ENCODE data around the gene TMEM131.
"Not testable (repeated sequence)": the region's sequence is repeated elsewhere in the genome, so short reads cannot be mapped to it uniquely, and the experiment has no call there.

The TMEM131 gene

DNA sequence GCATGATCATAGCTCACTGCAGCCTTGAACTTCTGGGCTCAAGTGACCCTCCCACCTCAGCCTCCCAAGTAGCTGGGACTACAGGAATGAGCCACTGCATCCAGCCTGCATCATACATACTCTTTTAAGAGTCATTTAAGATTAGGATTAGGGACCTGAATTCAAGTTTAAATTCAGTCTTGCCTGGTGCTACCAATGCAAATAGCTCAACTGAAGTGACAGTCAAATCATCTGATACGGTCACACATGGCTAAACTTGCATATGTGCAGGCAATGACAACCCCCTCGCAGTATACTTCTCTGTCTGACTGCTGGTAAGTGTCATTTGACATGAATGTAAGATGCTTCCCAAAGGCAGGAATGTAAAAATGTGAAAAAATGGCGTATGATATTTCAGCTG, 31.8 kb upstream of the TMEM131 start:
- H3K4me3 ChIP-seq (ENCODE audit: low read length) = no peak overlapping the region
- DNase-seq (ENCODE audit: low read depth) = no peak
- TF ChIP-seq, protein P1, sequence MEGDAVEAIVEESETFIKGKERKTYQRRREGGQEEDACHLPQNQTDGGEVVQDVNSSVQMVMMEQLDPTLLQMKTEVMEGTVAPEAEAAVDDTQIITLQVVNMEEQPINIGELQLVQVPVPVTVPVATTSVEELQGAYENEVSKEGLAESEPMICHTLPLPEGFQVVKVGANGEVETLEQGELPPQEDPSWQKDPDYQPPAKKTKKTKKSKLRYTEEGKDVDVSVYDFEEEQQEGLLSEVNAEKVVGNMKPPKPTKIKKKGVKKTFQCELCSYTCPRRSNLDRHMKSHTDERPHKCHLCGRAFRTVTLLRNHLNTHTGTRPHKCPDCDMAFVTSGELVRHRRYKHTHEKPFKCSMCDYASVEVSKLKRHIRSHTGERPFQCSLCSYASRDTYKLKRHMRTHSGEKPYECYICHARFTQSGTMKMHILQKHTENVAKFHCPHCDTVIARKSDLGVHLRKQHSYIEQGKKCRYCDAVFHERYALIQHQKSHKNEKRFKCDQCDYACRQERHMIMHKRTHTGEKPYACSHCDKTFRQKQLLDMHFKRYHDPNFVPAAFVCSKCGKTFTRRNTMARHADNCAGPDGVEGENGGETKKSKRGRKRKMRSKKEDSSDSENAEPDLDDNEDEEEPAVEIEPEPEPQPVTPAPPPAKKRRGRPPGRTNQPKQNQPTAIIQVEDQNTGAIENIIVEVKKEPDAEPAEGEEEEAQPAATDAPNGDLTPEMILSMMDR (conservative IDR thresholded peaks at IDR 0.05; ENCODE audit: low read length) = no peak

DNA sequence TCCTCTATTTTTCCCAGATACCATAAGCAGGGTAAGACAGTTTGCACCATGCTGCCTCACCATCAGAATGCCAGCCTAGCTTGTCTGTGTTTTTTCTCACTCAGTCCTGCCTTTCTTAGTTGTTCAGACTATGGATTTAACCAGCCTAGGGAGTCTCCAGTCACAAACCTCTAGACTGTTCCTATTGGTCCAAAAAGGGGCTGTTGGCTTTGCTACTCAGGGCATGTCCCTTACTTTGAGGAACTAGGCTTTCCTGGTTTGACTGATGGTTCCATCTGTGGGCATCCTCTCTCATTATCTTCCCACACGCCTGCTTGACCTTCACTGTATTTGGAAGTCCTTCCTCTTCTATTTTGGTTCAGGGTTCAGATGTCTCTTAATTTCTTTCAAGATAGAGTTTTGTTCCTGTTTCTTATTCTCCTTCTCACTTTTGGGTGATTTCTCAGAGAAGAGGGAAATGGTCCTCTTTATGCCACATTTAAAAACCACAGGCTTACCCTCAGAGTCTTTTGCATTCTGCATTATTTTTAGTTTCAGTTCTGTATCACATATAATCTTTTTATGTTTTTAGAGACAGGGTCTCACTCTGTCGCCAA, 31.3 kb upstream of the TMEM131 start:
- TF ChIP-seq, protein P1 (conservative IDR thresholded peaks at IDR 0.05; ENCODE audit: low read length) = no peak
- no peak for DNase-seq (ENCODE audit: low read depth)
- H3K4me3 ChIP-seq (ENCODE audit: low read length) = no peak overlapping the region

DNA sequence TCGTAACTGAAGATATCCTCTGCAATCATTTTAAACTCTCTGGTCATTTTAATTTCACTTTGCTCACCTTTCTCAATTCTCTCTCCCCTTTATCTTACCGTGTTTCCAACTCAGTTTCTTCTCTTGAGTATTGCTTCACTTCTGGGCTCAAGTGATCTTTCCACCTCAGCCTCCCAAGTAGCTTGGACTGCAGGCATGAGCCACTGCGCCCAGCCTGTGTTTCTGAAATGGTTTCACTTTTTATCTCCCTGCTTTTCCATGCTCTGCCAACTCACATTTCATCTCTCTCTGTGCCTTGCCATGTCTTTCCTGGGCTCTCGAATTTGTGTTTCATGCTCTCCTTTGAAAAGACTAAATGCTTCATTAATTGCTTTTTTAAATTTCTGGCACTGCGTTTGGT, 30.5 kb upstream of the TMEM131 start:
- DNase-seq (ENCODE audit: low read depth) = peak; percentile 3
- H3K4me3 ChIP-seq (ENCODE audit: low read length) = no peak overlapping the region
- TF ChIP-seq, protein P1 (conservative IDR thresholded peaks at IDR 0.05; ENCODE audit: low read length) = no peak

GRCh38 chr2:98025481-98026037, 29.8 kb upstream of the TMEM131 start:
- no peak overlapping the region for H3K4me3 ChIP-seq (ENCODE audit: low read length)
- no peak for DNase-seq (ENCODE audit: low read depth)
- TF ChIP-seq, protein P1 (conservative IDR thresholded peaks at IDR 0.05; ENCODE audit: low read length) = no peak

- DNase-seq (ENCODE audit: low read depth); H3K4me3 ChIP-seq (ENCODE audit: low read length): not testable (repeated sequence)
Measured at GRCh38 chr2:98022067-98022466, 26.3 kb upstream of the TMEM131 start.

DNA sequence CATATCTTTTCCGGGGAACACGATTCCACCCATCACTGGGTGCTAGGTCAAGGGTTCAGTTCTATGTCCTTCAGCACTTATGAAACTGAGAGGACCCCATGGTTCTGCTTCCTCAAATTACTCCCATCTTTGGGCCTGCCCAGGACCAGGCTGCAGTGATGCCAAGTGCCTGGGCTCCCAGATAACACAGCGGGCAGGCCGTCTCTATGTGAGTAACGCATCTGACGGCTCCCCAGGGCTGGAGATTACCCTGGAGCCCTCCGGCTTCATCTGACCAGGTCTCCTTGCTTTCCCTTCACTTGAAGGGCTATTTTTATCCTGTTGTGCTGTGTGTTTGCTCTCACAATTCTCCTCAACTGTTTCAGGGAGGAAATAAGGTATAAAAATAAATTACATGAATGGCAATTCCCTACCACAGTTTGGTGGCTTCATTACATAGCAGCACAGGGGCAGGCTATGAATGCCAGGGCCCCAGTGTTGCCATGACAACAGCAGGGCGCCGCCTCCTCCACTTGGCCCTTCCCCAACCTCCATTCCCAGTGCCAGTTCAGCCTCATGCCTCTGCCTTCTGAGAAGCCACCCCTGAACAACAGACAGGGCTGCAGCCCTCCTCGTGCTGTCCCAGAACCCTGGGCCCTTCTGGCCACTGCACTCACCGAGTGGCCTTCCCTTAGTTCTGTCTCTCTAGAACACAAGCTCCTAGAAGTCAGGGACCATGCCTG, 25.4 kb upstream of the TMEM131 start:
- no peak overlapping the region for H3K4me3 ChIP-seq (ENCODE audit: low read length)
- no peak for DNase-seq (ENCODE audit: low read depth)
- TF ChIP-seq, protein P1 (conservative IDR thresholded peaks at IDR 0.05; ENCODE audit: low read length) = no peak

DNA sequence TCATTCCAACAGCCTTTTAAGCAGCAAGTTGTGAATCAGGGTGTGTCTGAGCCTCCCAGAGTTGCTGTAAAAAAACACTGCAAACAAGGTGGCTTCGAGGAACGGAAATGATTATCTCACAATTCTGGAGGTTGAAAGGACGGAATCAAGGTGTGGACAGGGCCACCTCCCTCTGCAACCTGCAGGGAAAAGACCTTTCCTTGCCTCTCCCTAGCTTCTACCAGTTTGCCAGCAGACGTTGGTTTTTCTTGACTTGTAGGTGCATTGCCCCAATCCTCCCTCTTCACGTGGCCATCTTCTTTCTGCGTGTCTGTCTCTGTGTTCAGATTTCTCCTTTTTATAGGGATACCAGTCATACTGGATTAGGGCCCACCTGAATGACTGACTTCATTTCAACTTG, 24.8 kb upstream of the TMEM131 start:
- H3K4me3 ChIP-seq (ENCODE audit: low read length) = no peak overlapping the region
- DNase-seq (ENCODE audit: low read depth) = no peak
- TF ChIP-seq, protein P1 (conservative IDR thresholded peaks at IDR 0.05; ENCODE audit: low read length) = no peak

Measured in AG10803 (cell line).